ENCODE data around the gene ENO1. TPM values are rescaled to one million over a fixed set of nuclear protein-coding genes. Genes with fewer than 3 reads are reported as not detected.
A peak's percentile ranks its signal among the peaks of the same experiment; 100 is the strongest.

The ENO1 gene
- total and polyA plus RNA-seq, 9 of the 15 experiments (the other 6 are each of a cell fraction or from before 2014, with no cell fraction given) = 2,249 to 7,472 (median 2,868) TPM

- TF ChIP-seq ZNF184 (CRISPR knock-in tag; IDR thresholded peaks at IDR 0.05) (no peak), CCAR2 (IDR thresholded peaks at IDR 0.05; ENCODE audit: low read depth, low read length) (no peak), ZNF140 (CRISPR knock-in tag; IDR thresholded peaks at IDR 0.05) (no peak), MBD1 (CRISPR knock-in tag; IDR thresholded peaks at IDR 0.05) (no peak), ZNF280B (CRISPR knock-in tag; IDR thresholded peaks at IDR 0.05) (no peak), ZZZ3 (IDR thresholded peaks at IDR 0.05) (no peak), ZNF395 (CRISPR knock-in tag; IDR thresholded peaks at IDR 0.05) (peak; percentile 81; the same call in 1 of the 2 replicates), RBM25 (IDR thresholded peaks at IDR 0.05; ENCODE audit: low read depth, low read length, severe bottlenecking) (no peak), ZNF263 (CRISPR knock-in tag; IDR thresholded peaks at IDR 0.05; ENCODE audit: borderline replicate concordance) (no peak), LARP7 (IDR thresholded peaks at IDR 0.05) (no peak), COPS2 (conservative IDR thresholded peaks at IDR 0.05) (no peak), EWSR1 (IDR thresholded peaks at IDR 0.05; ENCODE audit: borderline replicate concordance, low read depth, partially characterized antibody) (no peak), HEY1 (CRISPR knock-in tag; IDR thresholded peaks at IDR 0.05; ENCODE audit: borderline replicate concordance) (no peak), GABPA (tag; conservative IDR thresholded peaks at IDR 0.05; ENCODE audit: low read depth) (0 out of 2 replicates have a peak, but pooled peaks have one; percentile 27), CBX8 (IDR thresholded peaks at IDR 0.05; ENCODE audit: borderline replicate concordance, extremely low read depth, low read depth, low read length, poor library complexity, severe bottlenecking) (no peak), E2F1 (CRISPR knock-in tag; IDR thresholded peaks at IDR 0.05) (no peak), TCF7 (IDR thresholded peaks at IDR 0.05; ENCODE audit: borderline replicate concordance) (no peak), BRCA1 (IDR thresholded peaks at IDR 0.05) (no peak), BRCA1 (CRISPR knock-in tag; IDR thresholded peaks at IDR 0.05) (no peak), CGGBP1 (CRISPR knock-in tag; IDR thresholded peaks at IDR 0.05) (no peak), SAFB (IDR thresholded peaks at IDR 0.05; ENCODE audit: borderline replicate concordance, low read depth, low read length) (no peak), DDX20 (tag; IDR thresholded peaks at IDR 0.05; ENCODE audit: low read depth) (no peak), MCM5 (IDR thresholded peaks at IDR 0.05; ENCODE audit: low read depth) (no peak)
Measured at GRCh38 chr1:8873506-8874229, 4.8 kb downstream of the ENO1 start (continued).
